Measurements from ENCODE around the gene IFNAR1.

The IFNAR1 gene

DNA sequence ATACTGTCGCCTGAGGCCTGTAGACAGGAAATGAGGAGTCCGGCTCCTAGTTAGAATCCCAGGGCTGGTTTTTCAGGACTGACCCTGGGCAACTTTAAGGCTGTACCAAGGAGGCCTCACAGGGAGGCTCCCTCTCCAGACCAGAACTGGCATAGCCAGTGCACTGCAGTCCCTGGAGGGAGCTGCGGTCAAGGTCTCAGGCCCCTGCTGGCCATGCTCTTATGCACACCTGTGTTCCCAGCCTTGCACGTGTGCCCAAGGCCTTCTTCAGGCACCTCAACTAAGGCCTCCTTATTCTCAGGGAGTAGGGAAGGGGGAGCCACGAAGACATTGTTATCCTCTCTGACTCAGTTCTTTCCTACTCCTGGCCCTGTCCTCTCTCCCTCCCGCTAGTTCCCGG is 22.0 kb upstream of the IFNAR1 start:
- Histone ChIP-seq H3K27ac (replicated peaks) (no peak overlapping the region), H3K27me3 (ENCODE audit: insufficient read depth, poor library complexity, severe bottlenecking) (no peaks in the 10 kb centered on the region), H3K4me3 (replicated peaks; ENCODE audit: insufficient read depth, low read length) (no peak overlapping the region)
- no peak for DNase-seq (ENCODE audit: low read depth in 1 of 2, low spot score in 1 of 2)
- TF ChIP-seq SPI1 (IDR thresholded peaks at IDR 0.05; ENCODE audit: borderline replicate concordance, low read depth) = no peak
- no peak for TF ChIP-seq GABPA (IDR thresholded peaks at IDR 0.05; ENCODE audit: low read depth)
- no peak for TF ChIP-seq POLR2AphosphoS5 (IDR thresholded peaks at IDR 0.05; ENCODE audit: low read depth)
- TF ChIP-seq, protein P1, sequence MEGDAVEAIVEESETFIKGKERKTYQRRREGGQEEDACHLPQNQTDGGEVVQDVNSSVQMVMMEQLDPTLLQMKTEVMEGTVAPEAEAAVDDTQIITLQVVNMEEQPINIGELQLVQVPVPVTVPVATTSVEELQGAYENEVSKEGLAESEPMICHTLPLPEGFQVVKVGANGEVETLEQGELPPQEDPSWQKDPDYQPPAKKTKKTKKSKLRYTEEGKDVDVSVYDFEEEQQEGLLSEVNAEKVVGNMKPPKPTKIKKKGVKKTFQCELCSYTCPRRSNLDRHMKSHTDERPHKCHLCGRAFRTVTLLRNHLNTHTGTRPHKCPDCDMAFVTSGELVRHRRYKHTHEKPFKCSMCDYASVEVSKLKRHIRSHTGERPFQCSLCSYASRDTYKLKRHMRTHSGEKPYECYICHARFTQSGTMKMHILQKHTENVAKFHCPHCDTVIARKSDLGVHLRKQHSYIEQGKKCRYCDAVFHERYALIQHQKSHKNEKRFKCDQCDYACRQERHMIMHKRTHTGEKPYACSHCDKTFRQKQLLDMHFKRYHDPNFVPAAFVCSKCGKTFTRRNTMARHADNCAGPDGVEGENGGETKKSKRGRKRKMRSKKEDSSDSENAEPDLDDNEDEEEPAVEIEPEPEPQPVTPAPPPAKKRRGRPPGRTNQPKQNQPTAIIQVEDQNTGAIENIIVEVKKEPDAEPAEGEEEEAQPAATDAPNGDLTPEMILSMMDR (IDR thresholded peaks at IDR 0.05; ENCODE audit: insufficient read depth, low read length) = no peak
- no peak for TF ChIP-seq REST (IDR thresholded peaks at IDR 0.05; ENCODE audit: insufficient replicate concordance, low read depth)

- DNase-seq (ENCODE audit: low read depth in 1 of 2, low spot score in 1 of 2) = no peak
- Histone ChIP-seq H3K27me3 (ENCODE audit: insufficient read depth, poor library complexity, severe bottlenecking) (no peaks in the 10 kb centered on the region), H3K4me3 (replicated peaks; ENCODE audit: insufficient read depth, low read length) (no peak overlapping the region), H3K27ac (replicated peaks) (peak overlapping the region; percentile 67)
- TF ChIP-seq, protein P1 (IDR thresholded peaks at IDR 0.05; ENCODE audit: insufficient read depth, low read length) = no peak
- no peak for TF ChIP-seq POLR2AphosphoS5 (IDR thresholded peaks at IDR 0.05; ENCODE audit: low read depth)
- TF ChIP-seq SPI1 (IDR thresholded peaks at IDR 0.05; ENCODE audit: borderline replicate concordance, low read depth) = no peak
- no peak for TF ChIP-seq GABPA (IDR thresholded peaks at IDR 0.05; ENCODE audit: low read depth)
- TF ChIP-seq REST (IDR thresholded peaks at IDR 0.05; ENCODE audit: insufficient replicate concordance, low read depth) = no peak
Observed at GRCh38 chr21:33305344-33305671, 19.5 kb upstream of the IFNAR1 start.

DNA sequence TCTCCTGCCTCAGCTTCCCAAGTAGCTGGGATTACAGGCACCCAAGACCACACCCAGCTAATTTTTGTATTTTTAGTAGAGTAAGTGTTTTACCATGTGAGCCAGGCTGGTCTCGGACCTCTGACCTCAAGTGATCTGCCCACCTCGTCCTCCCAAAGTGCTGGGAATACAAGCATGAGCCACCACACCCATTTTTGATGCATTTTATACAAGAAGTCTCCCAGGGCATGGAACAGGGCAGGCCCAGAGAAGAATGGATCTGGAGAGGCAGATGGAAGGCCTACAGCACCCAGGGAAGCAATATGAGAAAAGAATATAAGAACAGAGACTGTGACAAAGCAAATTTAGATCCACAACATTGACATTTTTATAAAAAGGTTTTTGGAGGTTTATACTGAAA is 18.8 kb upstream of the IFNAR1 start:
- no peak for DNase-seq (ENCODE audit: low read depth in 1 of 2, low spot score in 1 of 2)
- Histone ChIP-seq H3K27me3 (ENCODE audit: insufficient read depth, poor library complexity, severe bottlenecking) (no peaks in the 10 kb centered on the region), H3K27ac (replicated peaks) (no peak overlapping the region), H3K4me3 (replicated peaks; ENCODE audit: insufficient read depth, low read length) (no peak overlapping the region)
- no peak for TF ChIP-seq GABPA (IDR thresholded peaks at IDR 0.05; ENCODE audit: low read depth)
- no peak for TF ChIP-seq POLR2AphosphoS5 (IDR thresholded peaks at IDR 0.05; ENCODE audit: low read depth)
- TF ChIP-seq REST (IDR thresholded peaks at IDR 0.05; ENCODE audit: insufficient replicate concordance, low read depth) = no peak
- TF ChIP-seq, protein P1 (IDR thresholded peaks at IDR 0.05; ENCODE audit: insufficient read depth, low read length) = no peak
- TF ChIP-seq SPI1 (IDR thresholded peaks at IDR 0.05; ENCODE audit: borderline replicate concordance, low read depth) = no peak

Measured in HL-60 (cell line).